Islet of Langerhans (tissue), 1 donor: ENCODE results near the gene NDUFA8.
"Not testable (repeated sequence)": the region's sequence is repeated elsewhere in the genome, so short reads cannot be mapped to it uniquely, and the experiment has no call there.

Source experiments
- FAIRE-seq: peaks from one replicate; lab custom pipeline; 2011; peaks lifted over from hg19 to GRCh38; lab: Jason Lieb, UNC

Gene NDUFA8

DNA sequence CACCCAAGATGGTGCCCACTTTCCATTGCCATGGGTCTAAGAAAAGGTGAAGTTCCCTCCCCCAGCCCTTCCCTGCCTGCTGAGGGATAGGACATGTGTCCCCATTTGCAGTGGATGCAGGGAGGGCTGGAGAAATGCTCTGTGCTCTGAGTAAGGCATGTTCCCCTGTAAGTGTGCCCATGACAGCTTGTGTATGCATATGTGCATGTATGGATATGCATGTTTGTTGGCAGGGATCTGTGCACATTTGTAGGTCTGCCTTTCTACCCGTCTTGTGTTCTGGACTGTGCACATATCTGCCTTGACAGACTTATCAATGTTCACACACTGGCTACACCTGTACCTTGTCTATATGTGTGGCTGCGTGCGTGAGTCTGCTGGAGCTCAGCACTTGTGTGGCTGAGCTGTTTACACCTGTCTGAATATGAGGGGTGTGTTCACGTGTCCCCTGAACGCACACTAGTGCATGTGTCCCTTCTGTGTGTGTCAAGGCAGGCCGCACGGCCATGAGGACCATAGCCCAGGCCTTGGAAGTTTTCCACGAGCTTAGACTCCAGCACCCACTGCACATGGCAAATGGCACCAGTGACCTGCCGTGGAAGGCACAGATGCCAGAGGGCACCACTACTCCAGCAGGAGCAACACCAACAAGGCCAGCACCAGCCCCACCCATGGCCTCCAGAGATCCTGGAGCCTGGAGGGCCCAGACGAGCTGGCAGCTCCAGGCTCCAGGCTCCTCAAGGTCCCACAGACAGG is 39.1 kb downstream of the NDUFA8 start:
- no peak for FAIRE-seq

DNA sequence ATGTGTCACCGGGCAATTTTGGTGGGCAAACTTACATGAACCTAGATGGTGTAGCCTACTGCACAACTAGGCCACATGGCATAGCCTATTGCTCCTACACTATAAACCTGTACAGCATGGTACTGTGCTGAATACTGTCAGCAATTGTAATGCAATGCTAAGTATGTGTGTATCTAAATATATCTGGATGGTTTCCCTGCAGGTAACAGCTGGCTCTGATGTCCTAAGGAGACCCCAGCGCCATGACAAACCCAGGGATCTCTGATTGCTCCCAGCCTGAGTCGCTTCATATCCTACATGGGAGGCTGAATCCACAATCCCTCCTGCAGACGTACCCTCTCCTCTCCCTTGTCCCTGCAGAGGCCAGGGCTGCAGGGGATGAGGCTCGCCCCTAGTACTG is 39.9 kb downstream of the NDUFA8 start:
- no peak for FAIRE-seq

DNA sequence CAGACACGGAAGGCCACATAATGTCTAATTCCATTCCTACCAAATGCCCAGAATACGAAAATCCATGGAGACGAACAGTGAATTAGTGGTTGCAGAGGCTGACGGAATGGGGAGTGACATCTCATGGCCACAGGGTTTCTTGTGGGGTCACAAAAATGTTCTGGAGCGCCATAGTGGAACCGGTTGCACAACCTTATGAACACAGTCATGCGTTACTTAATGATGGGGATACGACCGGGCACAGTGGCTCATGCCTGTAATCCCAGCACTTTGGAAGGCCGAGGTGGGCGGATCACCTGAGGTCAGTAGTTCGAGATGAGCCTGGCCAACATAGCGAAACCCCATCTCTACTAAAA is 40.4 kb downstream of the NDUFA8 start:
- no peak for FAIRE-seq

DNA sequence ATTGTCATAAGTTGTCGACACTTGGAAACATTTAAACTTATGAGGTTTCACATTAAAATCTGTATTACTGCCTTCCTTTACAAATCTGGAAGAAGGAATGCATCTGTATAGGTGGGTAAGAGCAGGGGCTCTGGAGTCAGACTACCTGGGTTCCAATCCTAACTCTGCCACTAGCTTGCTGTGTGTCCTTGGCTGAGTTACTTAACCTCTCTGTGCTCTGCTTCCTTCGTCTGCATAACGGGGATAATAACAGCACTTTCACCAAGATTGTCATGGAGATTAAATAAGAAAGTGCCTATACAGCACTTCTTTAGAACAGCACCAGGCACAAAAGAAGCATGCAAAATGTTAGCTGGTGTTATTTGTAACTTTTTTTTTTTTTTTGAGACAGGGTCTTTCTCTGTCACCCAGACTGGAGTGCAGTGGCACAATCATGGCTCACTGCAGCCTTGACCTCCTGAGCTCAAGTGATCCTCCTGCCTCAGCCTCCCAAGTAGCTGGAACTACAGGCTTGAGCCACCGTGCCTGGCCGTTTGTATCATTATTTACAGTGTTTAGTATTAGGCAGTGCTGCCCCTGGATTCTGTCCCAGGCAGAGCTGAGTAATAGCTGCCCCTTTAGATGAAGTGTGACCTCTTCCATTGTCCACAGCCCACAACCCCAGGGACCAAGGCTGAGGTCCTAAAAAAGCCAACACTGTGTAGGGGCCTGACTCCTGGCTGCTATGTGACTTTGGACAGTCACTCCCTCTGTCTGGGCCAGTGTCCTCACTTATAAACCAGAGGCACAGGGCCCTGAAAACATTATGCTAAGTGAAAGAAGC is 41.0 kb downstream of the NDUFA8 start:
- no peak for FAIRE-seq

DNA sequence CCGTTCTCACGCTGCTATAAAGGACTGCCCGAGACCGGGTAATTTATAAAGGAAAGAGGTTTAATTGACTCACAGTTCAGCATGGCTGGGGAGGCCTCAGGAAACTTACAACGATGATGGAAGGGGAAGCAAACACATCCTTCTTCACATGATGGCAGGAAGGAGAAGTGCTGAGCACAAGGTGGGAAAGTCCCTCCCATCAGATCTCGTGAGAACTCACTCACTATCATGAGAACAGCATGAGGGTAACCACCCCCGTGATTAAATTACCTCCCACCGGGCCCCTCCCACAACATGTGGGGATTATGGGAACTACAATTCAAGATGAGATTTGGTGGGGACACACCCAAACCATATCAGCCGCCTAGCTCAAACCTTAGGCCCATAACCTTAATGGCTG is 42.3 kb downstream of the NDUFA8 start:
- not testable (repeated sequence) for FAIRE-seq

DNA sequence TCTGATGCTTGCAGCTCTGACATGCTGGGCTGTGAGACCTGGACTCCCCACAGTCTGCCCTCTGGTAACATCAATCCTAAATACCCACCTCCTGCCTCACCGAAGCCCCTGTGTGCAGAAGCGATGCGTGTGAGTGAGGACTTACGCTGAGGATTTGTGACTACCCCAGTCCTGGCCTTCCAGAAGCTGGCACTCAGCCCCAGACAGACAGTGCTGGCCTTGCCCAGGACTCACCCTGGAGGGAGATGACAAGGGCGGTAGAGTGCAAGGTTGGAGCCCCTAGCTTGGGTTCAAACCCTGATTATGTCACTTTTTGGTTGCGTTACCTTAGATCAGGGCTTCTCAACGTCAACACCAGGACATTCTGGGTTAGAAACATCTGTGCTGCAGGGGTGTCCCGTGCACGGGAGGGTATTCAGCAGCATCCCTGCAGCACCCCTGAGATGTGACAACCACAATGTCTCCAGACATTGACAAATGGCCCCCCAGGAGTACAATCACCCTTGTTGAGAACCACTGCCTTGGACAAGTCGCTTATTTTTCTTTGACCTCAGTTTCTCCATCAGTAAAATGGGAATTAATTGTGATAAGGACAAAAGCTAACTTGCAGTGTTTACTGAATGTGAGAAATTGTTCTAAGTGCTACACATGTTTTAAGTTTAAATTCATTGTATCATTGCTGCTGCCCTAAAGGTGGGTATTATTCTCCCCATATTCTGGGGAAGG is 43.0 kb downstream of the NDUFA8 start:
- FAIRE-seq, result no peak

DNA sequence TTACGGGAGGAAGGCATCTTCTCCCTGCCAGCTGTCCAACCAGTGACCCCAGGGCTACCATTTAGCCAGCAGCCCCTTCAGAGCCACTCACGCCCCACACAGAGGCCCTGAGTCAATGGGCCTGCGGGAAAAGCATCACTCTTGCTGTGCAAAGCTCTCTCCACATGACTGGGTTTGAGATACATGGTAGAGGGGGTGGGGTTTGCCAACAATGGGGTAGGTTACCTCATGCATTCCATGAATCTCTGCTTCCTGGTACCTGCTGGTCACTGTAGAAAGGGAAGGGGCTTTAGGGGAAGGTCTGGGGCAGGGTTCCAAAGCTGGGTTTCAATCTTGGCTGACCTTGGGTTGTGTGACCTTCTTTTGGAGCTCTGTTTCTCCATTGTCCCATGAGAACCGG is 43.5 kb downstream of the NDUFA8 start:
- no peak for FAIRE-seq

DNA sequence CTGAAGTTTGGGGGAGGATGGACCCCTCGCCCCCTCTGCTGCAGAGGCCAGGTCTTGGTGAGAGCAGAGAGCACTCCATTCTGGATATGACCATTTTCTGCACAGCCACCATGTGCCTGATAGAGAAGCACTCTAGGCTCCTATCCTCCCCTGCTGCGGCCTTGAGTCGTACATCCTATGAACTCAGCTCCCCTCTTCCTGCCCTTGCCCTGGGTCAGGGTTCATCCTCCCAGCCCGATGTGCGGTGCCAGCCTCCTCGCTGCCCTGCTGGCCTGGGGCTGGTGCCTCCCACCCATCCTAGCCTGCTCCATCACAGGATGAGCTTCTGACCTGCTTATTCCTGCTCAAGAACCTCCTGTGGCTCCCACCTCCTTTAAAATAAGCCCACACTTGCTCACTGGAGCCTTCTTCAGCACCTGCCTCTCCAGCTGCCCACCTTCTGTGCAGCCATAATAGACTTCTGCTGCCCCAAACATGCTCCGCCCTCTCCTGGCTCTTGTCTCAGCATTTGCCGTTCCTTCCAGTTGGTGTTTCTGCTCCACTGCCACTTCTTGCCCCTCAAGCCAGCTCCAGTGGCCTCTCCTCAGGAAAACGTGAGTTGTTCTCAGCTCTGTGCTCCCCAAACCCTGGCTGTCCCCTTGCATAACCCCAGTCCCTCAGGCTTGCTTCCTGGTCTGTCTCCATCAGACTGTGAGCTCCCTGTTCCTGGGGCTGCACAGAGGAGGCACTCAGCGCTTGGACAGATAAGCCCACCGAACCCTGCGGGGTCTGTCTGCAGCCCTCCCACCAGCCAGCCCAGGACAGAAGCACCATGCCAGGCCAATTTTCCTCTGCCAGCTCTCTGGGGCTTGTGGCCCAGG is 44.2 kb downstream of the NDUFA8 start:
- no peak for FAIRE-seq

DNA sequence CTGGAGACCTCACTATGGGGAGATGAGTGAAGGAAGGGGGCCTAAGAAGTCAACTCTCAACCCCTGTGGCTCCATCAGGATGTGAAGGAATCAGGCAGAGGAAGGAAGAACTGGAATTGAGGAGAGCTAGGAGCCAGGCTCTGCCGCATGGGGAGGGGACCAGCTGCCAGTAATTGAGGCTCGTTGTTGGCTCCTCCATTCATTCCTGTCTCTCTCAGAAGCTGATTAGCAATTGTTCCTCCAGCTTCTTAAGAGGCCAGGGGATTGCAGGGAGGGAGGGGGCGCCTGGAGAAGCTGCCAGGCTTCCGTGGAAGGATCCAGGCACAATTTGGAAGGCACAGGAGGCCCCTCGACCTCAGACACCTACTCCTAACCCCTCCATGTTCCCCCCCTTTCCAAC is 46.0 kb downstream of the NDUFA8 start:
- FAIRE-seq, result no peak

DNA sequence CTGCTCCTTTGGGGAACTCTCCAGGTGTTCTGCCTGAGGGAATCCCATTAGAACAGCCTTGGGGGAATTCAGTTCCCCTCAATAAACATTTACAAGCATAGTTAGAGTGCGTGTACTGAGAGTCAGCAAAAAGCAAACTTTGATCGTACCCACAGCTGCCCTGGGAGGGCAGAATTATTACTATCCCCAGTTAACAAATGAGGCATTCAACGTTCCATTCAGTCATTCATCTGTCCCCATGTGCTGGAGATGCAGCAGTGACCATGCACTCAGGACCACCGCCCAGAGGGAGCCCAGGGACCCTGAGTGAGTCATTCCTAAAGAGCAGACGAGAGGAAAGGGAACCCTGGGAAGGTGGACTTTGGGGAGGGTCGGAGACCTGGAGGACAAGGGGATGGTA is 47.3 kb downstream of the NDUFA8 start:
- FAIRE-seq, result no peak

DNA sequence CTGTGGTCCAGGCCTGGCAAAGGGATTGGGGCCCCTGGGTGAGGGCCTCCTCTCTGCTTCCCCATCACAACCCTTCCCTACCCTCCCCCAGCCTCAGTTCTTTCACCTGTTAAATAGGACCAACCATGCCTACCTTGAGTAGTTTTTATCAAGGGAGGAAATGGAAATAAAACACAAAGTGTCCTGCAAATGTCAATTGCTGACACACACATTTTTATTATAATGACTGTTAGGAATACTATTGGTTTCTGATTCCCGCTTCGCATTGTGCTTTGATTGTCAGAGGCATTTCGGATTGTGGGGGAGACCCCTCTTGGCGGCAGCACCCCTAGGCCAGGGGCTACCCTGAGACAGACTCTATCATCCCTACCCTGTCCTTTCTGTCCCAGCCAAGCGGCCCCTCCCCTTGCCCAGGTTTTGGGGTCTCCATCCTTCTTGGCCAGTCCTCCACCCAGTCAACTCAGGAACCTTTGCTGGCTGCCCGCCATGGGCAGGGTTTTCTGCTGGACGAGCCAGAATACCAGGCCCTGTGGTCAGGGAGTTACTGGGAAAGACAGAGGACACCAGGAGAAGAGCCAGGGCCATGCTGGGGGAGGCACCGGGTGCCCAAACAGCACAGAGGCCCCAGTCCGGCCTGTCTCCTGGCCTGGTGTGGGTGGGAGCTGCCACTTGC is 48.0 kb downstream of the NDUFA8 start:
- no peak for FAIRE-seq

DNA sequence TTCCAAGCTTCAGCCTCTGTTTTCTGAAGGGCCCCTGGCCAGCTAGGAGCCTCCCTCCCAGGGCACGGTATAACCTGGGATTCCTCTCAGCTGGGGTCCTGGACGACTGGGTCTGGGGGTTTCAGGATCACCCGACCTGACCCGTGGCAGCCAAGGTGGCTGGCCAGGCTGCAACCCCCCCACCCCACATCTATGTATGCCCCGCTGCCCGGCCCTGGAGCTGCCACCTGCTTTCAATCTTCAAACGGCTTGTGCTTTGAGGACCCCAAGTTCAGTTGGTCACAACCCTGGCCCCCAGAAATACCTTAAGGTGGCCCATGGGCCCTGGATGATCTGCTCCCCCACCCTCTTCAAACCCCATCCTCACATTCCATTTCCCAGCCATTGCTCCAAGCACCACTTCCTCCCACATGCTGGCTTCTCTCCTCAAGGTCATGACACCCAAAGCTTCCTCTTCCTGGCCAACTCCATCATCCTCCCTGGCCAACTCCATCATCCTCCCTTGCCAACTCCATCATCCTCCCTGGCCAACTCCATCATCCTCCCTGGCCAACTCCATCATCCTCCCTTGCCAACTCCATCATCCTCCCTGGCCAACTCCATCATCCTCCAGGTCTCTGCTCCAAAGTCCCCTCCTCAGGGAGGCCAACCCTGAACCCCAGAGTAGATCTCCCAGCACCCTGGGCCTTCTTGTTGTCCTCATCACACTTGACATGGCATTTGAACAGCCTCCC is 49.3 kb downstream of the NDUFA8 start:
- FAIRE-seq, result no peak

DNA sequence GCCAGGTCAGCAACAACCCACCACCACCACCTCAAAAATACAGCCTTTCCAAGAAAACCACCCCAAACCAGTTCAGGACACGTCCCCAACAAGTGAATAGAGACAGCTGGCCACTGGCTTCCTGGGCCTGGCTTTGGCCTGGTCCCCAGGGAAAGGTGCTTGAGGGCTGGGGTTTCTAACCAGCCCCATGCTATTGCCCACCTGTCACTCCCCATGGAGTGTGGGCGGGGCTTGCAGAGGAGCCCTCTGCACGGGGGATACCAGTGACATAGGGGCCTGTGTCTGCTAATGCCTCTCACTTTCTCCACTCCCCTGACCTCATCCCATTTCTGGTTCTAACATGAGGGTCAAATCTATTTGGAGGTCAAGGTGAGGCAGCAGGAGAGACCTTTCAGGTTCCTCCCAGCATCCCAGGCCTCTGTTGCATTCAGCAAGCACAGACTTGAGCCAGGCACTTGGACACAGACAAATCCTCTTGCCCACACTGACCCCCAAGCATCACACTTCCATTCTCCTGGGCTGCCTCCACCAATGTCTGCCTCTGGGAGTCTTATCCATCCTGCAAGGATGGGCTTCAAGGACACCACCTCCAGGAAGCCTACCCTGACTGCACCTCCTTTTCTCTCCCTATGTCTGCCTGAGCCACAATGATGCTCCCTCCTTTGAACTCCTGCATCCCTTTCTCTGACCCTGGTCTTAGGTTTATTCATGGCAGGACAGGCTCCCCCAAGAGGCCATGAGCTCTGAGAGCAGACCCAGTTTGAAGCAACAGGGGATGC is 50.4 kb downstream of the NDUFA8 start:
- no peak for FAIRE-seq

DNA sequence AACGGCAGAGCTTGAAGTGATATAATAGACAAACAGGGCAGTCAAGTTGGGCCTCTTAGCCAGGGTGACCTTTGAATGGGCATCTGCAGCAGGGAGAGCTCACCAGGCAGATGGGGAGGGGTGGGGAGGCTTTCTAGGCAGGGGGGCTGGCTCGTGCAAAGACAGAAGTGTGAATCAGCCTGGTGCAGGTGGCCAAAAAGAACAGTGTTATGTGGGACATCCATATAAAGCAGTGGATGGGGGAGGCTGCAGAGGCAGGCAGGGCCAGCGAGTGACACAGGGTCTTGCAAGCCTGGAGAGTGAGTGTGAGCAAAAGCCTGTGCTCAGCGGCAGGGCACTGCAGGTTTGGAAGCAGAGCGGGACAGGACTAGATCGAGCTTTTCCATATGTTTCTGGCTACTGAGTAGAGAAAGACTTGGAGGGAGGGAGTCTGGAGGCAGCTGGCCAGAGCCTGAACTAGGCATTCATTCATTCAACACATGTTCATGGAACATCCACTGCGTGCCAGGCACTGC is 52.2 kb downstream of the NDUFA8 start:
- no peak for FAIRE-seq

DNA sequence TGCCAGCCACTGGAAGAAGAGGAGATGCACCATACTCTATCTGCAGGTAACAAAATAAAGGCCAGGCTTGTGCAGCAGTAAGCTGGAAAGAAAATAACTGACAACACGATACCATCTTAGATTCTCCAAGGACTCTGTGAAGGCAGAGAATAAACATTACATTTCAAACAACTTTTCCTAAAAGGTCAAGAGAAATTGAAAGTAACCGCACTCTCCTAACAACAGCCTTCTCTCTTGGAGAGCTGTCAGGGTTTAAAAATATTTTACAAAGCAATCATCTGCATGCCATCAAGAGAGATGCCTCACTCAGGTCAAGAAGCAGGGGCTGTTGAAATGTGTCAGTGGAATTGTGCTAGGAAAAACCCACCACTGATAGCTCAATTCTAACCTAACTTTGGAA is 53.0 kb downstream of the NDUFA8 start:
- FAIRE-seq, result no peak

DNA sequence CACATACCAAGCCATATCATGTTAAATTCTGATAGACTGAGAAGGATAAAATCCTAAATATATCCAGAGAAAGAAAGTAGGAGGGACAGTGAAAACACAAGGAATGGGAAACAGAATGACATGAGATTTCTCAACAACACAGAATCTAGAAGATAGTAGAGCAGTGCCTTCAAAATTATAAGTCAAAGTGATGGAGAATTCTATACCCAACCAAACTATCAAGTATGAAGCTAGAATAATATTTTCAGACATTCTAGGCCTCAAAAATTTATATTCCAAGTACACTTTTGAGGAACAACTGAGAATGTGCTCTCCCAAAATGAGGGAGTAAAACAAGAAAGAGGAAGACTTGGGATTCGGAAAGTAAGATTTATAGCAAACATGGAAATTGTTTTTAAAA is 55.6 kb downstream of the NDUFA8 start:
- FAIRE-seq, result no peak

DNA sequence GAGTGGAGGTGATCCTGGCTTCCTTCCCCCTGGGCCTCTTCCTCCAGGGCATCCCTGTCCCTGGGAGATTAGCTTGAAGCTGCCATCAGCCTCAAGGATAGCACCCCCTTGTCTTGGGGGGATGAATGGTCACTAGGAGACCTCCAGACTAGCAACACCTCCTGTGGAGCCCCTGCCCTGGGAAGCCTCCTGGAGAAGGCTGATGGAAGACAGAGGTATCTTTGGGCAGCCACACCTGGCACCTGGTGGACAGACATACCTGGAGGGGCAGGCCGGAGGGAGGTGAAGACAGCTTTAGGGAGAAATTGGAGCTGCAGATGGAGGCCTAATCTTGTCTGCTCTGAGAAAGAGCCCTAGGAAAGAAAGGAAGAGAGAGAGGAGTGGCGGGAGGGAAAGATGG is 57.4 kb downstream of the NDUFA8 start:
- FAIRE-seq, result no peak

DNA sequence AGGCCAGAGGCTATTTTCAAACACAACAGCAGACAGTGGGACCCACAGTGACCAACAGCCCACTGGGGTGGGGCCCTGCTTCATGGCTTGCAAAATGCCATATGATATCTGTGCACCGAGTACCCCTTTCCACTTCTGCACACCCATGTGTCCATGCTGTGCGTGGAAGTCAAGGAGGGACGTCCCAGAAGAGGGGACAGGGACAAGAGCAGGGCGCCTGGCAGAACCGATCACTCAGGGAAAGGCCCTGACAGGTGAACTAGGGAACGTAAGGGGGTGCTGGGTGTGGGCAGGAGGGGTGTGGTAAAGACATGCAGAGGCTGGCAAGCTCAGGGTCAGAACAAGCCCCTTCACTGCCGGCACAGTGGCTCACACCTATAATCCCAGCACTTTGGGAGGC is 58.8 kb downstream of the NDUFA8 start:
- FAIRE-seq, result no peak

DNA sequence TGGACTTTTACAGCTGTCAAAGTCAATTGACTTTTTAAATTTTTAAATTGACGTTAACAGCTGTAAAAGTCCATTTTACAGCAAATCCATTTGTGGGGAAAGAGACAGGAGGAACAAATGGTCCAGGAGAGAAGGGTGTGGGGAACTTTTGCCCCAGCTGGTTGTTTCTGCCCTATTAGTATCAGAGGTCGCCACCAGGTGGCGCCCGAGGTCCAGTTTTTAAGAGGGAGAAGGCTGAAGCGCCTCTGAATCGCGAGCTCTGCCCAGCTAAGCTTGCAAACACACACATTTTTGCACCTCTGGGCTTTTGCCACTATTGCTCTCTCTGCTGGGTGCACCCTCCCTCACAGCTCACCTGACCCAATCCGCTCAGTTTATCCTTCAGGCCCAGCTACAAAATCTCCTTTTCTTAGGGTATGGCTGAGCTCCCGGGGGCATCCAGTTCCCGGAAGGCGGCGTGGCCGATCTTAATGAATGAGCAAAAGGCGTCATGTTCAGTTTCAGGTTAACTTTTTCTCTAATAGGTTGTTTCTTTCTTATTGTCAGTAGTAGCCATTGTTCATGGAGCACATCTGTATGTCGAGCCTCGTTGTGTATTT is 60.2 kb downstream of the NDUFA8 start:
- FAIRE-seq, result peak; percentile 82
